ENCODE results near the gene ZNF217.
A peak's percentile ranks its signal among the peaks of the same experiment; 100 is the strongest.
"Not testable (repeated sequence)": the region's sequence is repeated elsewhere in the genome, so short reads cannot be mapped to it uniquely, and the experiment has no call there.

The ZNF217 gene

GRCh38 chr20:53593466-53594007 lies at the start of gene ZNF217:
TSS of gene ZNF217 (minus strand) at chr20:53593839. CDS start at chr20:53582826, 11,013 bp downstream.
- not testable (repeated sequence) for H3K36me3 Mint-ChIP-seq (ENCODE audit: low read depth); H3K27me3 Mint-ChIP-seq; H3K9me3 Mint-ChIP-seq
- peak within 1 kb of the TSS; percentile 98 for H3K27ac Mint-ChIP-seq
- H3K4me3 Mint-ChIP-seq = peak within 1 kb of the TSS; percentile 93
- peaks cover 60% of the 10 kb centered on the region for H3K4me1 Mint-ChIP-seq (ENCODE audit: low read depth)

GRCh38 chr20:53643031-53643832 lies 49.6 kb upstream of the ZNF217 start:
- Mint-ChIP-seq H3K27ac (peak overlapping the region; percentile 94), H3K4me3 (peak overlapping the region; percentile 69), H3K36me3 (ENCODE audit: low read depth) (no peaks in the 10 kb centered on the region), H3K9me3 (no peaks in the 10 kb centered on the region), H3K27me3 (no peaks in the 10 kb centered on the region), H3K4me1 (ENCODE audit: low read depth) (peaks cover 52% of the 10 kb centered on the region)

- no peaks in the 10 kb centered on the region for H3K36me3 Mint-ChIP-seq (ENCODE audit: low read depth)
- H3K27ac Mint-ChIP-seq = peak overlapping the region; percentile 94
- H3K4me1 Mint-ChIP-seq (ENCODE audit: low read depth) = peaks cover 56% of the 10 kb centered on the region
- peak overlapping the region; percentile 69 for H3K4me3 Mint-ChIP-seq
- H3K27me3 Mint-ChIP-seq = no peaks in the 10 kb centered on the region
- H3K9me3 Mint-ChIP-seq = no peaks in the 10 kb centered on the region
These were observed 48.8 kb upstream of the ZNF217 start for GRCh38 chr20:53642196-53643030.

- no peaks in the 10 kb centered on the region for H3K36me3 Mint-ChIP-seq (ENCODE audit: low read depth)
- no peaks in the 10 kb centered on the region for H3K9me3 Mint-ChIP-seq
- no peaks in the 10 kb centered on the region for H3K27me3 Mint-ChIP-seq
- H3K4me3 Mint-ChIP-seq = no peak overlapping the region
- H3K27ac Mint-ChIP-seq = no peak overlapping the region
- peaks cover 66% of the 10 kb centered on the region for H3K4me1 Mint-ChIP-seq (ENCODE audit: low read depth)
These were observed 46.2 kb upstream of the ZNF217 start for GRCh38 chr20:53639647-53640440.

GRCh38 chr20:53639128-53639527 lies 45.5 kb upstream of the ZNF217 start:
- H3K27me3 Mint-ChIP-seq = no peaks in the 10 kb centered on the region
- no peaks in the 10 kb centered on the region for H3K9me3 Mint-ChIP-seq
- peaks cover 64% of the 10 kb centered on the region for H3K4me1 Mint-ChIP-seq (ENCODE audit: low read depth)
- H3K4me3 Mint-ChIP-seq = no peak overlapping the region
- no peaks in the 10 kb centered on the region for H3K36me3 Mint-ChIP-seq (ENCODE audit: low read depth)
- H3K27ac Mint-ChIP-seq = no peak overlapping the region

DNA sequence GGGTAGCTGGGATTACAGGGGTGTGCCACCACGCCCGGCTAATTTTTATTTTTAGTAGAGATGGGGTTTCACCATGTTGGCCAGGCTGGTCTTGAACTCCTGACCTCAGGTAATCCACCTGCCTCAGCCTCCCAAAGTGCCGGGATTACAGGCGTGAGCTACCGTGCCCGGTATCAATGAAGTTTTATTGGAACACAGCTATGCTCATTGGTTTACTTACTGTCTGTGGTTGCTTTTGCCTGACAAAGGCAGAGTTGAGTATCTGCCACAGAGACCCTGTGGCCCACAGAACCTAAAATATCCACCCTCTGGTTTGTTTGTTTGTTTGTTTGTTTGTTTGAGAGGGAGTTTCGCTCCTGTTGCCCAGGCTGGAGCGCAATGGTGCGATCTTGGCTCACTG lies 43.7 kb upstream of the ZNF217 start:
- peak overlapping the region; percentile 2 for H3K27ac Mint-ChIP-seq
- peaks cover 46% of the 10 kb centered on the region for H3K4me1 Mint-ChIP-seq (ENCODE audit: low read depth)
- H3K9me3 Mint-ChIP-seq; H3K27me3 Mint-ChIP-seq; H3K4me3 Mint-ChIP-seq; H3K36me3 Mint-ChIP-seq (ENCODE audit: low read depth): not testable (repeated sequence)

DNA sequence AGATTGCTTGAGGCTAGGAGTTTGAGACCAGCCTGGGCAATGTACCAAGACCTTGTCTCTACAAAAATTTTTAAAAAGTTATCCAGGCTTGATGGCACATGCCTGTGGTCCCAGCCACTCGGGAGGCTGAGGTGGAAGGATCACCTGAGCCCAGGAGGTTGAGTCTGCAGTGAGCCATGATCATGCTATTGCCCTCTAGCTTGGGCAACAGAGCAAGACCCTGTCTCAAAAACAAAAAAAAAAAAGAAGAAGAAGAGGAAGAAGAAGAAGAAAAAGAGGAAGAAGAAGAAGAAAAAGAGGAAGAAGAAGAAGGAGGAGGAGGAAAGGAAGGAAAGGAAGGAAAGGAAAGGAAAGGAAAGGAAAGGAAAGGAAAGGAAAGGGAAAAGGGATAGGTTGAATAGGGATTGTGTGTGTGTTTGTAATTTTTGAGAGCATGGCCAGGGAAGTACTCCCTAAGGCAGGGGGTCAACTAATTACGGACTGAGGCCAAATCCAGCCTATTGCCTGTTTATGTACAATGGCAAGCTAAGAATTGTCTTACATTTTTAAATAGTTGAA lies 43.0 kb upstream of the ZNF217 start:
- Mint-ChIP-seq H3K27me3 (no peaks in the 10 kb centered on the region), H3K4me3 (no peak overlapping the region), H3K9me3 (no peaks in the 10 kb centered on the region), H3K27ac (peak overlapping the region; percentile 85), H3K4me1 (ENCODE audit: low read depth) (peaks cover 41% of the 10 kb centered on the region), H3K36me3 (ENCODE audit: low read depth) (no peaks in the 10 kb centered on the region)

GRCh38 chr20:53635221-53635620 lies 41.6 kb upstream of the ZNF217 start:
- Mint-ChIP-seq H3K27ac (no peak overlapping the region), H3K27me3 (no peaks in the 10 kb centered on the region), H3K4me3 (no peak overlapping the region), H3K9me3 (no peaks in the 10 kb centered on the region), H3K36me3 (ENCODE audit: low read depth) (no peaks in the 10 kb centered on the region), H3K4me1 (ENCODE audit: low read depth) (peaks cover 35% of the 10 kb centered on the region)

DNA sequence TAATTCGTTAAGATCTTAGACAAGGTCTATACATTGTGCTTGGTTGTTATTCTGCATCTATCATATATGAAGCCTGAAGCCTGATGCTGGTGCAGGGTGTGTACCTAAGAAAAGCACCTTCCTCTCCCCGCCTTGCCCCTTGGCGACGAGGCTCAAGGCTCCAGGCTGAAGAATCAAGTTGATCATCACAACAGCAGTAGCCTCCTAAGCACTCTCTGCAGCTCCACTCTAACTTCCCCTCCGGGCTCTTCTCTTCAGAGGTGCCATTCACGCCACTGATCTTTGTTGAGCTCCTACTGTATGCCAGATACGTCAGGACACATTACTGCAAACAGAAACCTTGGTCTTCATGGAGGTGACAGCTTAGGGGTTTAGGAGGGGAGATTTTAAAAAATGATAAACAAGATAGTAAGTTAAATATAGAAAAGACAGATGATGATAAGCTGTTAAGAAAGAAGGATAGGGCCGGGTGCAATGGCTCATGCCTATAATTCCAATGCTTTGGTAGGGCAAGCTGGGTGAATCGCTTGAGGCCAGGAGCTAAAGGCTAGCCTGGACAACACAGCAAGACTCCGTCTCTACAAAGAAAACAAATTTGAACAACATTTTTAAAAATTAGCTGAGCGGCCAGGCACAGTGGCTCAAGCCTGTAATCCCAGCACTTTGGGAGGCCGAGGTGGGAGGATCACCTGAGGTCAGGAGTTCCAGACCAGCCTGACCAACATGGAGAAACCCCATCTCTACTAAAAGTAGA lies 38.4 kb upstream of the ZNF217 start:
- Mint-ChIP-seq H3K4me3 (no peak overlapping the region), H3K27ac (no peak overlapping the region)

GRCh38 chr20:53629436-53629835 lies 35.8 kb upstream of the ZNF217 start:
- peaks cover 8% of the 10 kb centered on the region for H3K4me1 Mint-ChIP-seq (ENCODE audit: low read depth)
- H3K9me3 Mint-ChIP-seq = no peaks in the 10 kb centered on the region
- no peak overlapping the region for H3K27ac Mint-ChIP-seq
- no peaks in the 10 kb centered on the region for H3K27me3 Mint-ChIP-seq
- no peak overlapping the region for H3K4me3 Mint-ChIP-seq
- H3K36me3 Mint-ChIP-seq (ENCODE audit: low read depth) = no peaks in the 10 kb centered on the region

More for the DNA sequence above, 38.4 kb upstream of the ZNF217 start:
- H3K36me3 Mint-ChIP-seq (ENCODE audit: low read depth) = no peaks in the 10 kb centered on the region
- H3K4me1 Mint-ChIP-seq (ENCODE audit: low read depth) = peaks cover 23% of the 10 kb centered on the region
- H3K27me3 Mint-ChIP-seq = no peaks in the 10 kb centered on the region
- H3K9me3 Mint-ChIP-seq = no peaks in the 10 kb centered on the region

GRCh38 chr20:53628758-53629157 lies 35.1 kb upstream of the ZNF217 start:
- H3K27ac Mint-ChIP-seq; H3K4me3 Mint-ChIP-seq; H3K9me3 Mint-ChIP-seq; H3K27me3 Mint-ChIP-seq; H3K36me3 Mint-ChIP-seq (ENCODE audit: low read depth): not testable (repeated sequence)
- peaks cover 13% of the 10 kb centered on the region for H3K4me1 Mint-ChIP-seq (ENCODE audit: low read depth)

DNA sequence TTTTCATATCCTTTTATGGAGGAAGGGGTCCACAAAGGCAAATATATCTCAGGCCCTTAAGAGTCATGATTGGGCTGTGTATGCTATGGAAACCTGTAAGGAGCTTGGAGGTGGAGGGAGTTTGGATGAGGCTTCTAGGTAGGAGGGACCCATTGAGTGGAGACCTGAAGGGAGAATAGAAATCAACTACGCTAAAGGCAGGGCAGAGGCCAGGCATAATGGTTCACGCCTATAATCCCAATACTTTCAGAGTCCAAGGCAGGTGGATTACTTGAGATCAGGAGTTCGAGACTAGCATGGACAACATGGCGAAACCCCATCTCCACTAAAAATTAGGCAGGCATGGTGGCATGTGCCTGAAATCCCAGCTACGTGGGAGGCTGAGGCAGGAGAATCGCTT lies 34.4 kb upstream of the ZNF217 start:
- Mint-ChIP-seq H3K36me3 (ENCODE audit: low read depth) (no peaks in the 10 kb centered on the region), H3K4me3 (no peak overlapping the region), H3K9me3 (no peaks in the 10 kb centered on the region), H3K27ac (no peak overlapping the region), H3K27me3 (no peaks in the 10 kb centered on the region), H3K4me1 (ENCODE audit: low read depth) (peaks cover 20% of the 10 kb centered on the region)

DNA sequence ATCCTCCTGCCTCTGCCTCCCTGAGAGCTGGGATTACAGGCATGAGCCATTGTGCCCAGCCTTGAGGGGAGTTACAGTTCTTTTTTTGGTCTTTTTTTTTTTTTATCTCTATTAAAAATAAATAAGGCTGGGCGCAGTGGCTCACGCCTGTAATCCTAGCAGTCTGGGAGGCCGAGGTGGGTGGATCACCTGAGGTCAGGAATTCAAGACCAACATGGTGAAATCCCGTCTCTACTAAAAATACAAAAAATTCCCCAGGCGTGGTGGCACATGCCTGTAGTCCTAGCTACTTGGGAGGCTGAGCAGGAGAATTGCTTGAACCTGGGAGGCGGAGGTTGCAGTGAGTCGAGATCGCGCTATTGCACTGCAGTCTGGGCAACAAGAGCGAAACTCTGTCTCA lies 33.4 kb upstream of the ZNF217 start:
- not testable (repeated sequence) for H3K27me3 Mint-ChIP-seq; H3K36me3 Mint-ChIP-seq (ENCODE audit: low read depth); H3K4me3 Mint-ChIP-seq; H3K27ac Mint-ChIP-seq; H3K9me3 Mint-ChIP-seq
- H3K4me1 Mint-ChIP-seq (ENCODE audit: low read depth) = peaks cover 31% of the 10 kb centered on the region

DNA sequence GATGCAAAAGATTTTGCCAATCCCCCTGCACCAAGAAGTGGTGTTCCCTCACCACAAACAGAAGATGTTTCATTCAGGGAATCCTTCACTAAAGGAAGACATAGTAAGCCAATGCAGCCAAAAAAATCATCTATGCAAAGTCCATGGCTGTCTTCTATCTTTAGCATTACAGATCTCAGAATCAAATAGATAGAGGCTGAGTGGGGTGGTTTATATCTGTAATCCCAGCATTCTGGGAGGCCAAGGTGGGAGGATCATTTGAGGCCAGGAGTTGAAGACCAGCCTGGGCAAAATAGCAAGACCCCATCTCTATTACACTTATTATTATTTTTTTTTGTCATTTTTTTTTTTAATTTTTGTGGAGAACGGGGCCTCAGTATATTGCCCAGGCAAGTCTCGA lies 32.9 kb upstream of the ZNF217 start:
- Mint-ChIP-seq H3K4me1 (ENCODE audit: low read depth) (peaks cover 35% of the 10 kb centered on the region), H3K27me3 (no peaks in the 10 kb centered on the region), H3K27ac (no peak overlapping the region), H3K36me3 (ENCODE audit: low read depth) (no peaks in the 10 kb centered on the region), H3K9me3 (no peaks in the 10 kb centered on the region), H3K4me3 (no peak overlapping the region)

Data from stimulated activated naive CD8-positive, alpha-beta T cell treated with anti-CD3 and anti-CD28 coated beads, Interleukin-15, Interleukin-2, amounts not matched to agents 100 ng/mL and 50 ng/mL, for 24 hours (primary cell).